ENCODE data around the gene PRKCI.
"Not testable (repeated sequence)": the region's sequence is repeated elsewhere in the genome, so short reads cannot be mapped to it uniquely, and the experiment has no call there.

- TF ChIP-seq MAX (CRISPR knock-in tag; IDR thresholded peaks at IDR 0.05); CTCF (IDR thresholded peaks at IDR 0.05 in 2 of 3, conservative IDR thresholded peaks at IDR 0.05 in 1 of 3; ENCODE audit: insufficient read depth in 2 of 3, low read depth in 1 of 3, low read length in 3 of 3); ZBED1 (IDR thresholded peaks at IDR 0.05); HCFC1 (IDR thresholded peaks at IDR 0.05; ENCODE audit: low read depth, low read length); RBM25 (IDR thresholded peaks at IDR 0.05; ENCODE audit: low read depth, low read length, severe bottlenecking): not testable (repeated sequence)
Measured at GRCh38 chr3:170342273-170342672, 120.0 kb downstream of the PRKCI start.

Data from K562 (cell line).